Right cardiac atrium (tissue), 5 donors: Measurements from ENCODE around the gene RPLP1. TPM values are rescaled to one million over a fixed set of nuclear protein-coding genes. Genes with fewer than 3 reads are reported as not detected.

Source experiments
- ATAC-seq, 2 donors: fragments of 200-7000 bp; cut with Tn5 transposase; one replicate each; pipeline versions ENCODE4 v1.8.0 to v1.9.1; 2020; ENCODE audit warnings: moderate library complexity in 2 of 2, mild to moderate bottlenecking in 1 of 2
- DNase-seq, 3 donors: peaks; one replicate each; pipeline ENCODE4 v3.0.0-alpha.2; 2020
- H3K27ac ChIP-seq: one replicate; pipeline ENCODE4 v1.5.1; 2013; ENCODE audit warnings: mild to moderate bottlenecking, low read length, control low read depth, moderate library complexity
- H3K27me3 ChIP-seq: one replicate; pipeline ENCODE4 v1.6.1; 2013; ENCODE audit not compliant: control insufficient read depth, insufficient read depth
- H3K4me1 ChIP-seq: one replicate; pipeline ENCODE4 v1.6.1; 2013; ENCODE audit warnings: low read length; ENCODE audit not compliant: control insufficient read depth, insufficient read depth
- H3K4me3 ChIP-seq: one replicate; pipeline ENCODE4 v1.5.1; 2013; ENCODE audit warnings: low read length, control low read depth
- H3K9me3 ChIP-seq: one replicate; pipeline ENCODE4 v1.6.1; 2013; ENCODE audit warnings: low read length; ENCODE audit not compliant: control insufficient read depth
- WGBS: extraction: QIAGEN DNeasy Blood & Tissue Kit; methylation state at CpG from one replicate; pipeline ENCODE4 v1.1.7; 2013; 5-methylcytosine and 5-hydroxymethylcytosine counted together
- intact Hi-C, 4 donors: fragments of 100-400 bp; cut with DNase I; formaldehyde crosslinking; loops; one replicate each; pipeline versions ENCODE4 v1.11.0 to v1.14.0; 2022 to 2023
- polyA plus RNA-seq: library from polyadenylated mRNA; stranded (reverse); fragments of 200-250 nt; gene quantifications from one replicate; pipeline ENCODE4 v1.2.3, GENCODE V29; 2013
- total RNA-seq, 4 donors: library from RNA; stranded (reverse); fragmentation: NEBNext Ultra II Directional; extraction: Animal tissue kit (Norgen Biotek cat#: 25700); gene quantifications; one replicate each; pipeline ENCODE4 v1.2.1, GENCODE V29; 2021
- donor health status: healthy with polysubstance abuse.
- donor health status: DM: no; HTN: yes; CAD: no.
- donor health status: DM: no; HTN: no; CAD: no.
- donor health status: DM: no; HTN: yes; CAD: no; lungs with severe emphysema.
- donor health status: DM: yes; HTN: yes; CAD: no.

RPLP1 gene
- total and polyA plus RNA-seq, 5 donors, result 899 to 1,271 (median 1,013) TPM

DNA sequence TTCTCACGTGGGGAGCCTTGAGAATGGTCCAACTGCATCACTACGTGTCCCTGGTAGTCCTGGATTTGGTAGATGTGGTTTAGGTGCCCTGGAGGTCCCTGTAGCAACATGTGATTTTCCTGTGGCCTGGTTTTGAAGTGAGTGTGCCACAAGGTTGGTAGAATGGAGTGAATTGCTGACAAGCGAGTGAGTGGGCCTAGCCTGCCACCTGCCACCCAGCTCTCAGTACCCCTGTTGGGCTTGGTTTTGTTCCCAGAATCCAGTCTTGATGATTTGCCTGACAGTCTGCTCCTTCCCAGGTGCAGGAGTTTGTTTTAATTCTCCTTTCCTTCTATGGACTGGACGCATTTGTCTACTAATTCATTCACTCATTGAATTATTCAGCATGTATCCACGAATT lies 19.4 kb downstream of the RPLP1 start:
- 82% methylated on average over 5 of the region's 5 CpGs for WGBS
- H3K27me3 ChIP-seq, result no peaks in the 10 kb centered on the region
- no peaks in the 10 kb centered on the region for H3K9me3 ChIP-seq
- no peaks in the 10 kb centered on the region for H3K4me1 ChIP-seq
- DNase-seq (no peak), ATAC-seq (no peak)
- no peak overlapping the region for H3K27ac ChIP-seq
- H3K4me3 ChIP-seq, result no peak overlapping the region
- intact Hi-C loops, result loop anchor here in 2 of 4 donors (5.0 to 10.0 kb wide), 2 partner anchors 893 to 1015 kb away; no protein-coding TSS in a partner anchor

GRCh38 chr15:69472562-69472961 lies 19.9 kb downstream of the RPLP1 start:
- no peak overlapping the region for H3K27ac ChIP-seq
- no peak overlapping the region for H3K4me3 ChIP-seq
- DNase-seq (no peak), ATAC-seq (peak in 1 of 2 donors; percentile 57)
- H3K9me3 ChIP-seq, result no peaks in the 10 kb centered on the region
- no peaks in the 10 kb centered on the region for H3K4me1 ChIP-seq
- 55% methylated on average over 6 of the region's 6 CpGs for WGBS
- intact Hi-C loops, result loop anchor here in 2 of 4 donors (5.0 to 10.0 kb wide), 2 partner anchors 892 to 1015 kb away; no protein-coding TSS in a partner anchor
- H3K27me3 ChIP-seq, result no peaks in the 10 kb centered on the region

GRCh38 chr15:69474291-69474690 lies 21.7 kb downstream of the RPLP1 start:
- no peaks in the 10 kb centered on the region for H3K9me3 ChIP-seq
- no peak overlapping the region for H3K27ac ChIP-seq
- DNase-seq (no peak), ATAC-seq (no peak)
- WGBS, result 60% methylated on average over 5 of the region's 5 CpGs
- H3K4me1 ChIP-seq, result no peaks in the 10 kb centered on the region
- no peaks in the 10 kb centered on the region for H3K27me3 ChIP-seq
- H3K4me3 ChIP-seq, result no peak overlapping the region
- intact Hi-C loops, result loop anchor here in 2 of 4 donors (5.0 to 10.0 kb wide), 2 partner anchors 891 to 1013 kb away; no protein-coding TSS in a partner anchor

GRCh38 chr15:69474846-69475455 lies 22.3 kb downstream of the RPLP1 start:
- no peaks in the 10 kb centered on the region for H3K9me3 ChIP-seq
- ATAC-seq (no peak), DNase-seq (no peak)
- no peak overlapping the region for H3K27ac ChIP-seq
- intact Hi-C loops, result loop anchor here (5.0 to 10.0 kb wide), 3 partner anchors 890 to 1012 kb away; no protein-coding TSS in a partner anchor
- 74% methylated on average over 7 of the region's 7 CpGs for WGBS
- no peaks in the 10 kb centered on the region for H3K4me1 ChIP-seq
- H3K27me3 ChIP-seq, result no peaks in the 10 kb centered on the region
- H3K4me3 ChIP-seq, result no peak overlapping the region

DNA sequence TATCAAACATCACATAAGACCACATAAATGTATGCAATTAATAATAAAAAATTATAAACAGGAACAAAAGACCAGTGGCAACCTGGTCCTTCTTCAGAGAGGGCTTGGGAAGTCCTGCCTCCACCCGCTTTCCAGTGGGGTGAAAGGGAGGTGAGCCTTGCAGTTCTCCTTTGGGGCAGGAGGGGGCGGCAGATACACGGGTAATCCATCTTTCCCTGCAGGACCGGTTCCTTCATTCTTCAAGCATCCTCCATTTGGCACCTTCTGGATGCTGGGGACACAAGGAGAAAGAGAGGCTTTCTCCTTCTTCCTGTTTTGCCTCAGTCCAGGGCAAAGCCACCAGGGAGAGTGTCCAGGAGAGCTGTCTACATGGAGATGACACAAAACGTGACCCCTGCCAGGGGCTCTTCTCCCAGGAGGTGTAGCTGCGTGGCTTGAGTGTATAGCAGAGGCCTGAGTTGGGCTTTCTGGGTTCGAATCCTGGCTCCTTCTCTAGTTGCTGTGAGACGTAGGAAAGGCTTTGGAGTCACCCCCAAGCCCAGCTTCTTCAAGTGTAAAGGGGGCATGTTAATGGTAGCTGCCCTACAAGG lies 23.2 kb downstream of the RPLP1 start:
- ATAC-seq (peak; percentile 75 to 80), DNase-seq (peak; percentile 74 to 92 (median 89))
- H3K27me3 ChIP-seq, result no peaks in the 10 kb centered on the region
- intact Hi-C loops, result loop anchor here in 3 of 4 donors (5.0 to 10.0 kb wide), 3 partner anchors 889 to 1011 kb away; no protein-coding TSS in a partner anchor
- H3K4me1 ChIP-seq, result no peaks in the 10 kb centered on the region
- H3K9me3 ChIP-seq, result no peaks in the 10 kb centered on the region
- WGBS, result 36% methylated on average over 8 of the region's 8 CpGs
- no peak overlapping the region for H3K4me3 ChIP-seq
- no peak overlapping the region for H3K27ac ChIP-seq

DNA sequence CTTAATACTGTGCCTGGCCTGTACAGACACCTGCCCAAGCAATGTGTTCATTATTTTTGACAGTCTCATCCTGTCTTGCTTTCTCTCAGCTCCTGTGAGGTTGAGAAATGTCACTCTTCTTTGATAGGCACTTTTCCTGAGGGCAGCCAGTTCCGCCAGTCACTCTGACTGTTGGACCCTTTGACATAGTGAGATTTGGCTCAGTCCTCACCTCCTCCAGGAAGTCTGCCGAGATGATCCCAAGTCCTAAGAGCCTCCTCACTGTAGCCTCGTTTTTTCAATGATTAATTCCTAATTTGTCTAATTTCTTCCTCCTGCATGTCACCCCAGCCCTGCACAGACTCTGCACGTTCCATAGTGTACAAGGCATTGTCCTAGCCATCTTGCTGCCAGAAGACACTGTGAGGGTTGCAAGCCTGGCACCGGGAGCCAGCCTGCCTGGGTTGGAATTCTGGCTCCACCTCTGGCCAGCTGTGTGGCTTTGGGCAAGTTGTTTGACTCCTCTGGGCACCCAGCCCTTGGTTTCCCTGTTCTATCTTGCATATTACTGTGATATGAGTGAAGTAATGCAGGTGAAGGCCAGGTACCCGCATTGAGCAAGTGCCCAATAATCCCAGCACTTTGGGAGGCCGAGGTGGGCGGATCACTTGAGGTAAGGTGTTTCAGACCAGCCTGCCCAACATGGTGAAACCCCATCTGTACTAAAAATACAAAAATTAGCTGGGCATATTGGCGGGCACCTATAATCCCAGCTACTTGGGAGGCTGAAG lies 24.3 kb downstream of the RPLP1 start:
- intact Hi-C loops, result loop anchor here in 3 of 4 donors (5.0 to 10.0 kb wide), 3 partner anchors 888 to 1010 kb away; no protein-coding TSS in a partner anchor
- Histone ChIP-seq H3K27ac (no peak overlapping the region), H3K9me3 (no peaks in the 10 kb centered on the region), H3K27me3 (no peaks in the 10 kb centered on the region), H3K4me1 (no peaks in the 10 kb centered on the region), H3K4me3 (no peak overlapping the region)
- WGBS, result 84% methylated on average over 9 of the region's 9 CpGs
- ATAC-seq (no peak), DNase-seq (no peak)

DNA sequence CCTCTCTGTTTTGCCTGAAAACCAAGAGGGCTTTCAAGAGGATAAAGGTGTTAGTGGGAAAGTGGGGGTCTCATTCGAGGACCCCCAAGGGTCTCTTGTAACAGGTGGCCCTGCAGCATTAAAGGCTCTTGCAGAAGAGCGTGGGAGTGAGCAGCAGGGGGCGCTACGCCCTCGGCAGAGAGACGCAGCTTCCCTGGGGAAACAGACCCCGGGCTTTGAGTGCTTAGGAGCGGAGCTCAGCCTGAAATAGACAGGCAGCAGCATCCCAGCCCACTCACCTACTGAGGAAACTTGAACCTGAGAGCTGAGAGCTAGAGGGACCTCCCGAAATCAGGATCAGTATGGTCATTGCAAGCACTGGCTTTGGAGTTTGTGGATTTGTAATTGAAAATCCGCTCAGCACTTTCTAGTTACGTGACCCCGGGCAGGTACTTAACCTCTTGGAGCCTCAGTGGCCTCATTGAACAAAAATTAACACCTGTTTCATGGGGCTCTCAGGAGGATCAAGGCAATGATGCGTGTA lies 25.7 kb downstream of the RPLP1 start:
- Histone ChIP-seq H3K27ac (no peak overlapping the region), H3K27me3 (no peaks in the 10 kb centered on the region), H3K4me1 (no peaks in the 10 kb centered on the region), H3K9me3 (no peaks in the 10 kb centered on the region), H3K4me3 (no peak overlapping the region)
- 33% methylated on average over 13 of the region's 13 CpGs for WGBS
- intact Hi-C loops, result loop anchor here in 3 of 4 donors (5.0 to 10.0 kb wide), 3 partner anchors 886 to 1009 kb away; no protein-coding TSS in a partner anchor
- ATAC-seq (peak; percentile 8 to 62), DNase-seq (peak; percentile 41 to 82 (median 78))

GRCh38 chr15:69479081-69479480 lies 26.5 kb downstream of the RPLP1 start:
- H3K4me3 ChIP-seq, result no peak overlapping the region
- no peak for DNase-seq
- H3K27me3 ChIP-seq, result no peaks in the 10 kb centered on the region
- H3K9me3 ChIP-seq, result no peaks in the 10 kb centered on the region
- no peaks in the 10 kb centered on the region for H3K4me1 ChIP-seq
- 80% methylated on average over 4 of the region's 4 CpGs for WGBS
- no peak for ATAC-seq
- H3K27ac ChIP-seq, result no peak overlapping the region
- intact Hi-C loops, result loop anchor here in 3 of 4 donors (5.0 to 10.0 kb wide), 3 partner anchors 886 to 1008 kb away; no protein-coding TSS in a partner anchor

GRCh38 chr15:69479971-69480370 lies 27.4 kb downstream of the RPLP1 start:
- H3K4me3 ChIP-seq, result no peak overlapping the region
- no peaks in the 10 kb centered on the region for H3K4me1 ChIP-seq
- DNase-seq (no peak), ATAC-seq (no peak)
- H3K9me3 ChIP-seq, result no peaks in the 10 kb centered on the region
- intact Hi-C loops, result loop anchor here in 3 of 4 donors (5.0 to 10.0 kb wide), 3 partner anchors 885 to 1007 kb away; no protein-coding TSS in a partner anchor
- no peak overlapping the region for H3K27ac ChIP-seq
- no peaks in the 10 kb centered on the region for H3K27me3 ChIP-seq
- WGBS, result 96% methylated on average over 2 of the region's 2 CpGs

GRCh38 chr15:69480932-69481331 lies 28.3 kb downstream of the RPLP1 start:
- H3K4me1 ChIP-seq, result no peaks in the 10 kb centered on the region
- no peaks in the 10 kb centered on the region for H3K27me3 ChIP-seq
- WGBS, result 80% methylated on average over 3 of the region's 3 CpGs
- H3K4me3 ChIP-seq, result no peak overlapping the region
- ATAC-seq (no peak), DNase-seq (no peak)
- no peak overlapping the region for H3K27ac ChIP-seq
- no peaks in the 10 kb centered on the region for H3K9me3 ChIP-seq
- intact Hi-C loops, result loop anchor here in 1 of 4 donors (5.0 kb wide), 1 partner anchor 1006 kb away; no protein-coding TSS in a partner anchor
